ENCODE measurements around the gene ADCY10.

DNA sequence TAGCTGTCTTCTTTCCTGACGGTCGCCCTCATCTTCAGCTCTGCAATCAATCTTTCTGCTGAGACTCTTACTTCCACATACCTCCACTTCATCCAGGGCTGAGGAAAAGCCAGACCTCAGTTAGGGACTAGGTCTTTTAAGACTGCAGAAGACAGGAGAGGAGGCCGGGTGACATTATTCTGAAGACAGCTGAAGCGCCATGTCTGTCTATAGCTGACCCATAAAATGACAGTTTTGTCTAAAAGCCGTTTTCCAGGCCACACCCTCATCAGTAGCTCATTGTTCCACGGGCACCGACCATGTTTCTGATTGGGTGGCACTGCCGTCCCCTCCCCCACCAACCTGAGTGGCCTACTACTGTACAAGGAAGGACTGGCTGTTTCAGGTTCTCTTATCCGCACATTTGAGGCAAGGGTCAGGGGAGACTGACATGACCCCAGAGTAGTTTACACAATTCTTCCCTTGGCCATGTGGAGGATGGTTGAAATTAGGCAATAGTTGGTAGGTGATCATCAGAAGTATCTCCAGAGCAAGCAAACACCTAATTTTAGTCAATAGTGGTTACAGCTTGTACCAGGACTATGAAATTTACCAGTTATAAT lies at the start of gene ADCY10:
- TF ChIP-seq, protein P1, sequence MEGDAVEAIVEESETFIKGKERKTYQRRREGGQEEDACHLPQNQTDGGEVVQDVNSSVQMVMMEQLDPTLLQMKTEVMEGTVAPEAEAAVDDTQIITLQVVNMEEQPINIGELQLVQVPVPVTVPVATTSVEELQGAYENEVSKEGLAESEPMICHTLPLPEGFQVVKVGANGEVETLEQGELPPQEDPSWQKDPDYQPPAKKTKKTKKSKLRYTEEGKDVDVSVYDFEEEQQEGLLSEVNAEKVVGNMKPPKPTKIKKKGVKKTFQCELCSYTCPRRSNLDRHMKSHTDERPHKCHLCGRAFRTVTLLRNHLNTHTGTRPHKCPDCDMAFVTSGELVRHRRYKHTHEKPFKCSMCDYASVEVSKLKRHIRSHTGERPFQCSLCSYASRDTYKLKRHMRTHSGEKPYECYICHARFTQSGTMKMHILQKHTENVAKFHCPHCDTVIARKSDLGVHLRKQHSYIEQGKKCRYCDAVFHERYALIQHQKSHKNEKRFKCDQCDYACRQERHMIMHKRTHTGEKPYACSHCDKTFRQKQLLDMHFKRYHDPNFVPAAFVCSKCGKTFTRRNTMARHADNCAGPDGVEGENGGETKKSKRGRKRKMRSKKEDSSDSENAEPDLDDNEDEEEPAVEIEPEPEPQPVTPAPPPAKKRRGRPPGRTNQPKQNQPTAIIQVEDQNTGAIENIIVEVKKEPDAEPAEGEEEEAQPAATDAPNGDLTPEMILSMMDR (IDR thresholded peaks at IDR 0.05) = no peak
- TF ChIP-seq POLR2A (IDR thresholded peaks at IDR 0.05) = no peak
